Stimulated activated naive CD8-positive, alpha-beta T cell treated with anti-CD3 and anti-CD28 coated beads, Interleukin-15, Interleukin-2, amounts not matched to agents 100 U/mL and 50 U/mL, for 24 hours (primary cell): ENCODE data around the gene TMEM163.
"Not testable (repeated sequence)": the region's sequence is repeated elsewhere in the genome, so short reads cannot be mapped to it uniquely, and the experiment has no call there.

Experiments
- ATAC-seq: fragments of 150-1000 bp; cut with Tn5 transposase; one replicate; pipeline ENCODE4 v1.10.0; 2021
- DNase-seq: peaks from one replicate; pipeline ENCODE4 v3.0.0; 2021

The TMEM163 gene

DNA sequence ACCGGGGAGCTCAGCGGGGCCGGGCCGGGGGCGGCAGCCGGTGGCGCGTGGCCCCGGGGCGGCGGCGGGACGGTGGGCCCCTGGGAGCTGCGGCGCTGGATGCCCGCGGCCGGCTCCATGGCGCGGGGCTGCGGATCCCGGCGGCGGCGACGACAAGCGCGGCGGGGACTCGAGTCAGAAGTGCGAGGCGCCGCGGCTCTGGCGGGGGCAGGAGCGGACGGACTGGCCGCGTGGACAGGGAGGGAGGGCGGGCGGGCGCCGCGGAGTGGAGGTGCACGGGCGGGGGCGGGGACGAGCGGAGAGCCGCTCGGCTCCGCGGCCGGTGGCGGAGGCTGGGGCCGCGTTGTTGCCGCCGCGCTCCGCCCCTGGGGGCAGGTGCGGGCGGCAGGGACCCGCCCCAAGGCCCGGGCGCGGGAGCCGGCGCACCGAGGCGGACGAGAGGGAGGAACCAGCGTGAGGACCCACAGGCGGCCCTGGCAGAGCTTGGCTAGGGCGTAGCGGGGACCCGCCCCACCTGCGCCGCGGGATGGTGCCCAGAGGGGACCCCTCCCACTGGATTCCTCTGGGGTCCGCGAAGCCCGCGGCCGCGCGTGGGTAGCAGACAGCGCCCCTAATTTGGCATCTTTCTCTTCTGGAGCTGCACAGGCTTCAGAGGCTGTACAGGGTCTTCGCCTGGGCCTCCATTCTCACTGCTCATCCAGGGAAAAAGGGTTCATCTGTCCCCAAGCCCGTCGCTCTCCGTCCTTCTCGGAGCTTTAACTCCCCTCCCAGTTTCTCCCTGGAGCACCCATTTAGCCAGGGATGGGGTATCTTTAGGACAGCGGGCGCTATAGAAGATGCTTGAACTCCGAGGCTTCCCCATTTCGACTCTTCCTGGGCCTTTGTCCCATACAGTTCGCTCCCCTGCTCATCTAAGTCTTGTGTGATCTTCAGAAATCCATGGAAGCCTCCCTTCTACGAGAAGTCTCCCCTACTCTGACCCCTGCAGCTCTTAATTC, at the start of gene TMEM163:
Gene TMEM163, minus strand, starts transcription at position 184 of the 998 bp plus-strand sequence.
- ATAC-seq (peak; percentile 26), DNase-seq (peak; percentile 31)

DNA sequence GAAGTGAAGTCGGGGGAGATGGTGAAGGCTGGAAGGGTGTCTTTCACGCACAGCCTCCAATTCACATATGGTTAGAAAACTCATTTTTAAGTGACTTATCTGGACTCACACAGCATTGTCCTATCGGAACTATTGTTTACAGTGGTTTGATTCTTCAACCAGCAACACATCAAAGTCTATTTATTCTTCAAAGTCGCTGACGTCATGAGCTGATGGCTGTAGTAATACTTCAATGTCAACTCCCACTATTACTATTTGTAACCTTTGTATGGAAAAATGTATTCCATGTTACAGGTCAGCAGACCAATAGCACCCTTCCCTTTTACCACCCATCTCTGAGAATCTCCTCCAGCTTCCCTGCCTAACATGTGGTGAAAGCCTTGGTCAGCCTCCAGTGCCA, 47.8 kb upstream of the TMEM163 start:
- DNase-seq (no peak), ATAC-seq (no peak)

DNA sequence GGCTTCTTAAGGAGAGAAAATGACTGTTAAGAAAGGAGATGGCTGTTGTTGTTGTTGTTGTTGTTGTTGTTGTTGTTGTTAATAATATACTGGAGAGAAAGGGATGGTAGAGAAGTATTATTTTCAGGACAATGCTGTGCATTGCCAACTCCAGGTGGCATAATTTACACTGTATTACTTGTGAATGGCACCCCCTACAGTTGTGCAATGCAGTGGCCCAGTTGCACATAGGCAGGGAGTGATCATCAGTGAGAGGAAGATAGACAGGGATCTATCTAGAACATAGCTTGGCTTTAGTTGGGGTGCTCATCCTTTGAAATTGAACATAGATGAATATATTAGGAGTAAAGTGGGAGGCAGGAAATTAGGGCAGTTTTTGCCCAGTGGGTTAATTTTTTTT, 47.2 kb upstream of the TMEM163 start:
- no peak for DNase-seq
- no peak for ATAC-seq

DNA sequence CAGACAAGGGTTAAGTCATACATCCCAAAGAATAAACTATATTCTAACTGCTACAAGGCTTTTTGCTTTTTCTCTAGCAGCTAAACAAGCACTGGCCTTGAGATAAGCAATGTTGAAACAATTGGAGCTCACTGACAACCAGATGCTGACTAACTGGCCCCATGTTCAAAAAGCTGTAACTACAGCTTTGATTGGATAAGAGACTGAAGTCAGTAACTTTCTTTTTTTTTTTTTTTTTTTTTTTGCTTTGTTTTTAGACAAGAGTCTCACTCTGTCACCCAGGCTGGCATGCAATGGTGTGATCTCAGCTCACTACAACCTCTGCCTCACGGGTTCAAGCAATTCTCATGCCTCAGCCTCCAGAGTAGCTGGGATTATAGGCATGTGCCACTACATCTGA, 45.4 kb upstream of the TMEM163 start:
- DNase-seq = no peak
- no peak for ATAC-seq

DNA sequence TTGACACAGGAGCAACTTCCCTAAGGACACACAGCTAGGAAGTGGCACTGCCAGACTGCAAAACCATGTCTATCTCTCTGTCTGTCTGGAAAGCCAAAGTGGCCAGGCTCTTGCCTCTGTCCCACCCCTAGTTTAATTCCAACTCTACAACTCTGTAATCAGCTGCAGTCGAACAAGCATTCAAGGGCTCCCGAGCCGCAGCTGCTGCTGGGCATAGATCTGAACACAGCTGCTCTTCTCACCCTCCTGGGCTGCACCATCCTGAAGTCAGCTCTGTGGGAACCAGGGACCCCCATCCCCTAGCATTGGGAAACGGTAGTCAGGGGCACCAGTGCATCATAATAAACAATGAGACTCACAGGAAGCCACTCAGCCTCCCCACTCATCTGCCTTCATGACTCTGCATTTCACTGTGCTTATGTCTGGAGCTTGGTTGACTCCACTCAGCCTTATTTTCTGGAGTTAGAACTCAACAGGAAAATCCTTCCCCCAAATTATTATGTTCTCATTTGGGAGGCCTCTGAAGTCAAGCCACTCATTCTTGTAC, 44.4 kb upstream of the TMEM163 start:
- ATAC-seq (no peak), DNase-seq (no peak)

DNA sequence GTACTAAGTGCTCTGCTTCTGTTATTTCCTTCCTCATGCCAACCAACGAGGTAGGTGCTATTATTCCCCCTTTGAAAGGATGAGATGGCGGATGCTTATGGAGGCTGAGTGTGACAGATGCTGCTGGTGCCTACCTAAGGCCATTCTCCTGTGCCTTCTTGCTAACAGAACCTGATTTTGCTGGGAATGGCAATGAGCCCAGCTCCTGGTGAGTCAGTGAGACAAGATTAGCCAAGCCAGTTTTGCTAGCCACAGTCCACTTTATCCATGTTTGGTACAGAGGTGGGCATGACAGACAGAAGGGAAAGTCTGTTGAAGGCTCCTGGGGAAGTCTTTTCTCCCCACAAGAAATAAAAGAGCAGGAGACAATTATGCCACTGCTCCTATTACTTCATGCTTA, 43.7 kb upstream of the TMEM163 start:
- ATAC-seq (no peak), DNase-seq (no peak)

DNA sequence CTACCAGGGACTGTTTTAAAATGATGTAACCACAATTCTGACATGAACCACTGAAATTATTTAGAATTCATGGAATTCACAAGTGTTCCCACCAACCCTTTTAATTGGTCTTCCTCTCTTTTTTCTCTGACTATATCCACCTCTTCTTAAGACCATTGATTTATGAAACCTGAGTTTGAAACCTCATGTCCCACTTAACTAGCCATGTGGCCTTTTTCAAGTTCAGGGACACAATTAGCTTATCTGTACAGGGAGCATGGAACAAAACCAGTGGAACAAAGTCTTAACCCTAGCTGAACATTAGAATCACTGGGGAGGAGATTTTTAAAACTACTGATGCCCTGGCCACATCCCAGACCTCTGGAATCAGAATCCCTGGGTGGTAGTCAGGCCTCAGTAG, 41.6 kb upstream of the TMEM163 start:
- DNase-seq (no peak), ATAC-seq (no peak)

DNA sequence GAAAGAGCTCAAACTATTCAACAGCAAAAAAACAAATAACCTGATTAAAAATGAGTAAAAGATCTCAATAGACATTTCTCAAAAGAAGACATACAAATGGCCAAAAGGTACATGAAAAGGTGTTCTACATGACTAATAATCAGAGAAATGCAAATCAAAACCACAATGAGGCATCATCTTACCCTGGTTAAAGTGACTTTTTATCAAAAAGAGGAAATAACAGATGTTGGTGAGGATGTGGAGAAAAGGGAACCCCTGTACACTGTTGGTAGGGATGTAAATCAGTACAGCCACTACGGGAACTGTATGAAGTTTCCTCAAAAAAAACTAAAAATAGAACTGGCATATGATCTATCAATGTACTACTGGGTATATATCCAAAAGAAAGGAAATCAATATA, 39.8 kb upstream of the TMEM163 start:
- DNase-seq (no peak), ATAC-seq (peak; percentile 68)

DNA sequence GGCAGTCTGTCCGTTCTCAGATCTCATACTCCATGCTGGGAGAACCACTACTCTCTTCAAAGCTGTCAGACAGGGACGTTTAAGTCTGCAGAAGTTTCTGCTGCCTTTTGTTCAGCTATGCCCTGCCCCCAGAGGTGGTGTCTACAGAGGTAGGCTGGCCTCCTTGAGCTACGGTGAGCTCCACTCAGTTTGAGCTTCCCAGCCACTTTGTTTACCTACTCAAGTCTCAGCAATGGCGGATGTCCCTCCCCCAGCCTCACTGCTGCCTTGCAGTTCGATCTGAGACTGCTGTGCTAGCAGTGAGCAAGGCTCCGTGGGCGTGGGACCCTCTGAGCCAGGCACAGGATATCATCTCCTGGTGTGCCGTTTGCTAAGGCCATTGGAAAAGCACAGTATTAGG, 33.2 kb upstream of the TMEM163 start:
- ATAC-seq, DNase-seq: not testable (repeated sequence)

DNA sequence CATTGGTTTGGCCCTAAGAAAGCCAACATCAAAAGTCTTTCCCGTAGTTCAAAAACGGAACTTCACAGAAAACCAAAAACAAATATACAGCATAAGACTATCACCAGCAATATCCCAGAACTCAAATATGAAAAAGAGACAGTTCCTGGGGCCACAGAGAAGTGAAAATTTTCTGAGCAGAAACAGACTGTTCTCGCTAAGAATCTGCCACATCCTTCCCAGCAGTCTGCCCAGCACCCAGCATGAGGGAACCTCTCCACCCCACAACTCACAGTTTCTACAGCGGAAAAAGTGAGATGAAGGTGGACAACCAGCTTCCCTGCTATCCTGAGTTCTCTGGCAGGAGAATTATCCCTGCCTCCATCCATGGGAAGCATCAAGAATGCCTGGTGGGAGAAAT, 26.7 kb upstream of the TMEM163 start:
- DNase-seq = no peak
- no peak for ATAC-seq

DNA sequence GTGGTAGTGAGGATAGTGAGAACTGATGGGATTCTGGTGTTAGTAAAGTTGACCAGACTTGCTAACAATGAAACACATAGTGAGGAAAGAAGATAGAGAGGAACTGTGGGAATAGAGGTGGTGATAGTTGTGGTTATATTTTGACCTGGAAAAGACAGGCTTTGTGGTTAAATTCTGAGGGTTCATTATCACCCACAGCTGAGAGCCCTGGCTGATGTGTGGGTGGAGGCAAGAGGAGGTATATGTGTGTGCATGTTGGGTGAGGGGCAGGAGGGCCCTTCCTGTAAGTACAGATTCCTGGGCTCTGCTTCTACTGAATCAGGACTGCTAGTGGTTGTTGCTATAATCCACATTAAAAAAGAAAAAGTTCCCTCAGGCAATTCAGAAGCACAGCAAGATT, 26.2 kb upstream of the TMEM163 start:
- ATAC-seq (peak; percentile 59), DNase-seq (no peak)

DNA sequence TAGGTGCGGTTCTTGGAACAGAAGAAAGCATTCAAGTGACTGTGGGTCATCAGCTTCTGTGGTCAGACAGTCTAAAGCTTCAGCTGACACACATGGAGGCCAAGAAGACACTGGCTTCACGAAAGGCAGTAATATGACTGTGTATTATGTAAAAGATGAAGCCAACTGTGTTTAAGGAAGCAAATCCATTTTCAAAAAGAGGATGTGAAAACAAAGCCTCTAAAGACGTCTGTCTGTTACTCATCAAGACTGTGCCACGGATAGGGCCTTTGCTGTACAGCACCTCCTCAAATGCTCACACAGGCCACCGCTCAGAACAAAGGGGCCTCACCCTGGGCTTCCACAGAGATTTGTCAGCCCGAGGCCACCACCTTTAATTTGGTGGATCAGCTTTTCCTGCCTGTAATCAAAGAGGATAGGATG, 21.1 kb upstream of the TMEM163 start:
- ATAC-seq (peak; percentile 74), DNase-seq (peak; percentile 18)

DNA sequence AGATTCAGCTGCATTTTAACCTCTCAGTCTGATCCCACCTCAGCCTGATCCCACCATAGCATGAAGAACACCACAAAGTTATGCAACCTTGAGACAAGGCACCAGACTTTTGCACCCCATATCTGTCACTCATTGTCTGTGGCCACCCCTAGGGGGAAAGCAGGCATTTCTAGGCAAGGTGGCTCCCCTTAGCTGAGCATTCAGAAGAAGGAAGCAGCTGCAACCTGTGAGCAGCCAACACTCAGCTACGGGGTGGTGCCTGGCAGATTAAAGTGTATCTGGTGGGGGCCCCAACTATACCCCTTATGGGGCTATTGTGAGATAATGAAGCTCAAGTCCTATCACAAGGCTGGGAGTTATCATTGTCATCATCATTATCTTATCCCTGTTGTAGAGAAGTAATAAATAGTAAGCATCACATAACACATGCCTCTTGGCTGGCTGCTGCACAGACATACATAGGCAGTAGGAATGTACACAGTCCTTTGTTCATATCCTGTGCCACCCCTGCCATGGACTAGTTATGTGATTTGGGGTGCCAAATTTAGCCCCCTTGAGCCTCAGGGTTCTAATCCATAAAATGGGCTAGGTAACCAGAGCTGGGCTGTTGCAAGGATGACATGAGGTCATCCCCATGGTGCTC, 20.6 kb upstream of the TMEM163 start:
- no peak for ATAC-seq

DNA sequence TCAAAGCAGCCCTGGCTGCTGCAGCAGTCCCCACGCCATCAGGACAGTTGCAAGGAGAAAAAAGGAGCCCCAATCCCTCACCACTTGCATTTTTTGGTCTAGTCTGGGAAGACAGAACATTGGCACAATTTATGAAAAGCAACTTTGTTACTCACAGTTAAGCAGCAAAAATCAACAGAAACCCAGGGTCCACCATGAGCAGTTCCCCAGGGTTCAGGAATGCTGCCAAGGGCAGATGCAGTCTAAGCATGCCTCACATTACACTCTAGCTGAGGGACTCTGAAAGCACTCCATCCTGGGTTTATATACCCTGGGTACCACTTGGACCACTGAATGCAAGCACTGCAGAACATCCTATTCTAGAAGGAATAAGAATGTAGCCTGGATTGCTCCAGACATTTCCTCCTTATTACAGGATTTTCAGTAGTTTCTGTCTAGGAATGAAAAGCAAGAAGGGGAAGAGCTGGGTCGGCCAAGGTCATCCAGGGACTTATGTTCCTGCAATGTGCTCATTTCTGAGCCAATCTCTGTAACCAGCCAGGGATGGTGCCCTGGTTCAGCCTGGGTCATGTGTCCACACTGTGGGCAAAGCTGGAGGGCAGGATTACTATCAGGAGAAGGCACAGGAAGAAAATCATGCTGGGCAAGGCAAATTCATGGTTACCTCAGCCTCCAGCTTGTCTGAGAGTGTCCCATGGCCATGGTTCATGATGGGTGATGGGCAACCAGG, 19.5 kb upstream of the TMEM163 start:
- DNase-seq = no peak
- no peak for ATAC-seq

More for the DNA sequence above, 20.6 kb upstream of the TMEM163 start:
- no peak for DNase-seq

DNA sequence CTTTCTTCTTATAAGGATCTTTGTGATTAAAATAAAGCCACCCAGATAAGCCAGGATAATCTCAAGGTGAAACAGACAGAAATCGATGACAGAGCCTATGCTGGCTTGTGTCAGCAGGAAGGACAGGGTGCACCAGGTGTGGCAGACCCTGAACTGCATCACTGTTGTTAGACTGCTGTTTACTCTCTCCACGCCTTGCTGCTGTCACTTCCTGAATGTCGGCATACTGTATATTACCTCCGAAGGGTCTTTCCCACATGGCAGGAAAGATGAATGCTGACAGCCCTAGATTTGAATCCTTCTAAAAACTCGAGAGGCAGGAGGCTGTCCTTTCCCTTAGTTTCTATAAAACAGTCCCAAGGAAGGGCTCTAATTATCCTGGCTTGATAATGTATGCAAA, 18.9 kb upstream of the TMEM163 start:
- ATAC-seq (no peak), DNase-seq (no peak)

DNA sequence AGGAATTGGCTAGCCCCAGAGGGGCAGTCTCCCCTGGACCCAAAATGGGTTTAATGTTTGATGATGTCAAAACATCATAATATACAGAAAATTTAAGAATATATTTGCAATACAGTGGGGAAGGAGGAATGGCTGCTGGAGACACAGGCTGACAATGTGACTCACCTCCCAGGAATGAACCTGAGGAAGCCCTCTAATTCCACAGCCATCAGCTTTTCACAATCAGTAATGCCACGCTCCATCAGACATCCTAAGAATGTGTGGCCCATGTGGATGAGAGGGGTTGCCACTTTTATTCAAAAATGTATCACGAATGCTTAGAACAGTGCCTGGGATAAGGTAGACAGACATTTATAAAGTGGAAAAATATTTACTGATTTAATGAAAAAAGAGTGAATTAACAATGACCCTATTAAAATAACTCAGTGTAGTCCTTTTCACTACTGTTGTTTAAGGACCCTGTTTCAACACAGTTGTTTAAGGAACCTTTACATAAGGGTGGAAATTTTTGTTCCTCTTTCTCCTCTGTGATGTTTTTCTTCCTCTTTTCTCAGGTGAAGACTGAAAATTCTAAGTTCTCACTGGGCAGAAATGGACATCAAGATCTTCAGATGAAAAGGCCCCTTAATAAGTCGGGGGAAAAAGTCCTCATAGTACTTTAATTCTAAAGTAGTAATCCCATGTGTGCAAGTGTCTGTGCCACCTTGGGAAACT, 17.5 kb upstream of the TMEM163 start:
- no peak for DNase-seq
- ATAC-seq = no peak

DNA sequence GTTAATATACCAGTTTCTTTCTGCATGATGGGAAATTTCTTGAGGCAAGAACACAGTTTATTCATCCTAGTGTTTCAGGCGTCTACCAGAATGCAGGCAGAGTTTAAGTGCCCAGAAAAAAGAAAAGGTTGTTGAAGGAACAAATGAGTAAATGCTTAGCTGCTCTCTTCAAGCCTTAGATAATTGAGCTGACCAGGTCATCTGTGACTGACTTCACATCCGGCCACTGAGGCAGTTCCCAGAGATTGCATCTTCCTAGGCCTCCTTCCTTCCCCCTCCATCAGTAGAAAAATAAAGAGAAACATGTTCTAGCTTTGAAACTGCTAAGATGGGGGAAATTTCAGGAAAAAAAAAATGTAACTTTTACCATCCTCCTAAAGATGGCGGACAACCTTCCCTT, 9.4 kb upstream of the TMEM163 start:
- DNase-seq (no peak), ATAC-seq (no peak)

DNA sequence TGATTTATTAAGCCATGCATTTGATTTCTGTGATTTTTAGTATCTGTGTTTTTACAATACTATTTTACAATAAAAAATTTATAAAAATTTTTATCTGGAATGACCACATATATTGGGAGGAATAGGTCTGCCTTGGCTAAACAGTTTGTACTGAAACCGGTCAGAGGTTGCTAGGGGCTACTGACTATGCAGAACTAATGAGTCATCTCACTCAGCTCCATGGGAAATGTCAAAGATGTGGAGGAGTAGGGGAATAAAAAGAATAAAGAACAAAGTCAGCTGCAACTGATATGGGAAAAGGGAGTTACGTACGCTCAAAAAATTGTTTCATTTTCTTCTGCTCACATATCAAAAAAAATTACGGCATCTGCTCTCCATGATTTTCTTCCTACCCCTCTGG, 8.6 kb upstream of the TMEM163 start:
- DNase-seq = no peak
- ATAC-seq = no peak

DNA sequence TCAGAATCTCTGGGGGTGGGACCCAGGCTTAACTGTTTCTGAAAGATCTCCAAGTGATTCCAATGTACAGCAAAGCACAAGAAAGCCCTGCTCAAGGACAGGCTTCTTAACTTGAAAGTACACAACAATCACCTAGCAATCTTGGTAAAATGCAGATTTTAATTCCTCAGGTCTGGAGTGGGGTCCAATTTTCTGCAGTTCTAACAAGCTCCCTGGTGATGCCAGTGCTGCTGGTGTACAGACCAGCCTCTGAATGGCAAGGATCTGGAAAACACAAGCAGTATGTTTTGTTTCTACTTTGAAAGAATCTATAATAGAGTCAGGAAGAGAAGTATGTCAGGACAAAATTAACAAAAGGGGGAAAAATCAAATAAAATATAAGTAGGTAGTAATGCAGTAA, 7.8 kb upstream of the TMEM163 start:
- no peak for DNase-seq
- no peak for ATAC-seq

DNA sequence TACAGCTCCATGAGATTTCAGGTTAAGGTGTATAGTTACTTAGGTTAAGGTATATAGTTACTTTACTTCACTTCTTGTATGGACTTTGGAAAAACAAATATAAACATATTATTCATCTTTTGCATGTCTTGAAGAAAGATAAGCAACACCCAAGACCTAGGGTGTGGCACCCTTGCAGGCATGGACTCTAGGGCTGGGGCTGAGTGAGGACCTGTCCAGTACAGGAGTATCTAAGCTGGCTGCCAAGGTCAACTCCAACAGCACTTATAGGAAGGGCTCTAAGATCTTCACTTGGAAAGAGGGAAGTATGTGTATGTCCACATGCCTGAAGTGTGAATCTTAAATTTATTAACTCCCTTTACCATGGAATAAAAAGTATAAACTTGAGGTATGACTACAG, 7.1 kb upstream of the TMEM163 start:
- no peak for DNase-seq
- ATAC-seq = no peak

DNA sequence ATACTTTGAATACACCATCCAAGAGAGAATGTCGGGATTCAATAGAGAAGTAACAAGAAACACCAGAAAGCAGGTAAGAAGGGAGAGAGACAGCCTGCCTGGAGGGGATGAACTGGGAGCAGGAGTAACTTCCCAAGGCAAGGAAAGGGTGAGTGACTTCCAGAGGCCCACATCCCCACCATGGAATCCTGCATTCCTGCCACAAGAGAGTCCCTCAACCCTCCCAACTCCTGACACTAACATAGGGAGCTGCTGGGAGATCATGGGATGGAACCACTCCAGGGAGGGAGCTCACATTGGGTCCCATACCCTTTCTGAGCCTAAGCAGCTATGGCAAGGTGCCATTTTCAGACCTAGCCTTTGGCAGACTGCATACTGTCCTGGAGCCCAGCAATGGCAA, 5.5 kb upstream of the TMEM163 start:
- ATAC-seq = no peak

DNA sequence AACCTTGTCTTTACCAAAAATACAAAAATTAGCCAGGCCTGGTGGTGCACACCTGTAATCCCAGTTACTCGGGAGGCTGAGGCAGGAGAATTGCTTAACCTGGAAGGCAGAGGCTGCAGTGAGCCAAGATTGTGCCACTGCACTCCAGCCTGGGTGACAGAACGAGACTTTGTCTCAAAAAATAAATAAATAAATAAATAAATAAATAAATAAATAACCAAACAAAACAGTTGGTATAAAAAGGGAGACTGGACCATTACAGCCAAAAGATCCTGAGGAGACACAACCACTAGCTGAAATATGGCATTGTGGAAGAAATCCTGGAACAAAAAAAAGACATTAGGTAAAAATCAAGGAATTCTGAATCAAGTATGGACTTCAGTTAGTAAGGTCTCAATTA, 4.9 kb upstream of the TMEM163 start:
- ATAC-seq, DNase-seq: not testable (repeated sequence)

More for the DNA sequence above, 5.5 kb upstream of the TMEM163 start:
- no peak for DNase-seq
